Activated T-helper 1 cell treated with anti-CD3 and anti-CD28 coated beads, Interleukin-2, amount 50 U/mL, for 16 hours (primary cell): ENCODE data around the gene MEPE.

Experiments
- DNase-seq, 2 donors: peaks; one replicate each; pipeline ENCODE4 v3.0.0-alpha.2; 2020; ENCODE audit warnings: low read depth in 1 of 2, low spot score in 1 of 2

Gene MEPE

GRCh38 chr4:87839592-87839946, 6.8 kb downstream of the MEPE start:
- DNase-seq: no peak

DNA sequence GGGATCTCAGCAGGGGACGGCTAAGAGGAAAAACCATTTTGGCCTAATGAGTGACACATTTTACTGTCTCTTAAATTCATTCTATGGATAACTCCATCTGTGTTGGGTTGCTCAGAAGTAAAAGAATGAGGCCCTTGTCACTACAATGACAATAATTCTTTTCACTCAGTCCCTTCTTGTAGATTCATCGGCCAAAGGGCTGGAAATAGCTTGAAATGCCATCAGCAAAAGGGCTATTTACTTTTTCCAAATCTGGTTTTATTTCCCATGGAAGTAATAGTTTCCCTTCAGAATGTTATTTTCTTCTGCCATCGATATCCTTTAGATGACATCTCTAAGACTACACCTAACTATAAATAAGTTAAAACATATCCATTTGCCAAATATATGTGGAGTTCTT, 7.4 kb downstream of the MEPE start:
- no peak for DNase-seq

- no peak for DNase-seq
These were observed 11.2 kb downstream of the MEPE start for GRCh38 chr4:87843936-87844335.

GRCh38 chr4:87844452-87844851, 11.7 kb downstream of the MEPE start:
- no peak for DNase-seq

DNA sequence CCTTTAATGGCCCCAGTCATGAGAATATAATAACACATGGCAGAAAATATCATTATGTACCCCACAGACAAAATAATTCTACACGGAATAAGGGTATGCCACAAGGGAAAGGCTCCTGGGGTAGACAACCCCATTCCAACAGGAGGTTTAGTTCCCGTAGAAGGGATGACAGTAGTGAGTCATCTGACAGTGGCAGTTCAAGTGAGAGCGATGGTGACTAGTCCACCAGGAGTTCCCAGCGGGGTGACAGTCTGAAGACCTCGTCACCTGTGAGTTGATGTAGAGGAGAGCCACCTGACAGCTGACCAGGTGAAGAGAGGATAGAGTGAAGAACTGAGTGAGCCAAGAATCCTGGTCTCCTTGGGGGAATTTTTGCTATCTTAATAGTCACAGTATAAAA, 13.5 kb downstream of the MEPE start:
- DNase-seq: no peak

- DNase-seq: peak in 1 of 2 donors; percentile 0
These were observed 16.0 kb downstream of the MEPE start for GRCh38 chr4:87848622-87849351.

GRCh38 chr4:87849612-87850011, 16.8 kb downstream of the MEPE start:
- DNase-seq: no peak

DNA sequence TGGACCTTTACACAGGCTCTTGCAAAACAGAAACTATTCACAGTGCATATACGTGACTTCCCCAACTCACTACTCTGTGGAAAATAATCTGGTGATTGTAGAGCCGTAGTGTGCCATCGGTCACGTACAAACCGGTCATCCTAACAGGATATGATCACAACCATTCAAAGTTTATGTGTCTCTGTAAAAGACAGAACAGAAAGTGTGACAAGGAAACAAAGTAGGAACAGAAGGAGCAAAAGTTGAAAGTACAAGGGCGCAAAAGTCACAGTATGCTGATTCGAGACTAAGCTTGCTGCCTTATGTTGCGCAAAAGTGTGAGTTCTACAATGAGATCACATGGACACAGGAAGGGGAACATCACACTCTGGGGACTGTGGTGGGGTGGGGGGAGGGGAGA, 18.6 kb downstream of the MEPE start:
- DNase-seq: no peak

- DNase-seq: no peak
These were observed 19.2 kb downstream of the MEPE start for GRCh38 chr4:87851953-87852352.

DNA sequence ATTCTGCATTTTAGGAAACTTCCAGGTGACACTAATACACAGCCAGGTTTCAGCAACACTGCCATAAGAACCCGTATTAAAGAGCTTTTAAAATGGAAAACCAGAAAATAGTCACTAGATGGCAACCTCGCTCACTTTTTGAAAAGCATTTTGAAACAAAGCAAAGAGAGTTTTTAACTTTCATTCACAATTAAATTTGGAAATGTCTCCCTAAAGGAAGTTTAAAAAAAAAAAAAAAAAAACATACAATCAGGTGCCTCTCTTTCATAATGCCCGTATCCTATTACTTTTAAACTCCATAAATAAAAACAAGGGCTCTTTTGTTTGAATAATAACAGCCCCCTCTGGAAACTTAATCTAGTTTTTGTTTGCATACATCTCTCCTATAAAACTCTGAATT, 20.3 kb downstream of the MEPE start:
- no peak for DNase-seq

GRCh38 chr4:87853891-87854290, 21.1 kb downstream of the MEPE start:
- no peak for DNase-seq

DNA sequence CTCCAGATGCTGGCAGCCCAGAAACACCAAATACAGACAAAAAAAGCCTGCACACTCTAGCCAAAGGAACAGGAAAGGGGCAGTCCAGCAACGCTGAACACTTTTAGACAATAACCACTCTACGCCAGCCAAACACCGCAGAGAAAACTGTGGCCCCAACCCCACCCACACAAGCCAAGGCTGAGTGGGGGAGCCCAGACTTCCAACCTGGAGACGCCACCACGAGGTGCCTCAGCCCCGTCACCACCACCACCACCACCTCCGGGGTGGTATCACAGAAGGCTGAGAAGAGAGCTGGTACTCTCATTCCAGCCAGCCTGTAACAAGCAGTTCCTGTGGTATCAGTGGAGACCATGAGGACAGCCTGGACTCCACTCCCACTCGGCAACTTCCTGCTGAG, 22.8 kb downstream of the MEPE start:
- no peak for DNase-seq

DNA sequence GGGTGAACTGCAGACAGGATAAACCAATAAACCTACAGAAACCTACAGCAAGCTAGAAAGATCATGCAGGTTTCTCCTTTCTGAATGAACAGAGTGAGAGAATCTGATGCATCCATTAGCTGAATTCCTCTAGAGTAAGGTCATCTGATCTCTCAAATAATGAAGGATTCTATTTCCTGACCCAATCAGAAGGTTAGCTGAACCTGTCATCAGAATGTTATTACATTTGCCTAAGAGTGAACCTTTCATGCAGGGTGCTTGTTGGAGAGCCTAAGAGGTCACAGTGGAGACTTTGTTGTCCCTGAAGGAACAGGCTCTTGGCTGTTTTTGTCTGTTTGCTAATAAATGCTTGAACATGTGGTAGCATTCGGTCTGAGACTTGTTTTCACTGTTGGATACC, 24.0 kb downstream of the MEPE start:
- no peak for DNase-seq

DNA sequence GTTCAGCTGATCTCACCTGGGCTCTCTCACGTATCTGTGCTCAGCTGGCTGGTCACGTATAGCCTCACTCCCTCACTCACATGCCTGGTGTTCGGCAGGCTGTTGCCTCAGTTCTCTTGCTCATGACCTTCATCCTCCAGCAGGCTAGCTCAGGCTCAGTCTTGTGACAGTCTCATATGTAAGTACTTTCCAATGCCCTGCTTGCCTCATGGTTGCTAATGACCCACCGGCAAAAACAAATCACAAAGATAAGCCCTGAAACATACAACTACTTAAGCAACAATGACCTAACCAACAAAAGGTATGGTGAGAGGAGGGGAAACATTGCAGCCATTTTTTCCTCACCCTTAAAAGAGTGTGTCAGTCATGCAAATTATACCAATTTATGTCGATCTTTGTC, 25.0 kb downstream of the MEPE start:
- DNase-seq: no peak

DNA sequence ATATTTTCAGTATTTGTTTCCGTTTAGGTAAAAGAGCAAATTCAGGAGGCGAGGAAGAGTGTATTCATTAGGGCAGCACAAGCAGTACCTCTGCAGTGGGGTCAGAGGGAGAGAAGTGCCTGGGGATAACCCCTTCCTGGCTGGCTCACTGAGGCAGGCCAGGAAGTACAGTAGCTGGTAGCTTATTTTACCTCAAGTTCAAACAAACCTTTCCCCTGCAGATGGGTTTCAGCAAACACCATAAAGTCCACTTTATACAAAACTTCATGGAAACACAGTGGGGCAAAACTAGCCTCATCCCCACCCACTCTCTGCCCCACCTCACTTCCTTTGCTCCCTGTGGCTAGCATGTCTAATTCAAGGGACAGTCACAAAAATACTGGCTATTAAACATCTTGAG, 29.5 kb downstream of the MEPE start:
- DNase-seq: no peak

- DNase-seq: no peak
These were observed 30.7 kb downstream of the MEPE start for GRCh38 chr4:87863486-87863885.

GRCh38 chr4:87864321-87864720, 31.6 kb downstream of the MEPE start:
- DNase-seq: no peak

DNA sequence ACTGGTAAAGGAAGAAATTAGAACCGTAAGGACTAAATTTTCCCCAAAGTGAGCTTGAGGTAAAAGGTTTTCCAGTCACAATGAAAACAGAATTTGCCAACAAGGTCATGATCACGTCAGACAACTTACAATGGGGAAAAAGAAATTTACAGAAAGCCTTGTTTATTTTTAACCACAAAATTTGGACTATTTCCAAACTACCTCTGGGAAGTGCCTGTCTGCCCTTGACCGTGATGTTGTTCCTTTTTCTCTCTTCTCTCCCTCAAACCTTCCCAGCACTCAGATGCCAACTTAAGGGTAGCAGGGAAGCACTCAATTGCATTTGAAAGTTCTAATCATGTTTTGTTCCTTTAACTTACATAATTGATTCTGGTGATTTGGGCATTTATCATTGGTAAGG, 32.5 kb downstream of the MEPE start:
- DNase-seq: no peak

GRCh38 chr4:87865960-87866598, 33.3 kb downstream of the MEPE start:
- DNase-seq: no peak

GRCh38 chr4:87868522-87868921, 35.8 kb downstream of the MEPE start:
- no peak for DNase-seq

DNA sequence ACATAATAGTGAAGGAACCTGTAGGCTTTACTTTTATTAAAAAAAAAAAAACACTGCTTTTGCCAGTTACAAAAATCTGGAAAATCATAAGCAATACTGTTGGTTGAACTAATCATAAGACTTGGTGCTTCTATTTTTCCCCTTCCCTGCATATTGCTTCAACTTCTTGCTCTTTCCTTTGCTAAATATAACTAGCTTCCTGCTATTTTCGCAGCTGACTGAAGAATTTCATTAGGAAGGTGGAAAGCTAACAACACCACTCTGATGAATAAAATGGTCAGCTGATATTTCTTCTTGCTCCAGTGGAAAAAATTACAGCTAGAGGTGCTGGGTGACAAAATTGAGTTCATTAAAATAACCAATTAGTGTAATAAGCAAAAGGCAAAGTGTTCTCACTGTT, 39.3 kb downstream of the MEPE start:
- DNase-seq: no peak

- DNase-seq: no peak
These were observed 42.4 kb downstream of the MEPE start for GRCh38 chr4:87875191-87875590.

GRCh38 chr4:87880106-87880505, 47.3 kb downstream of the MEPE start:
- DNase-seq: no peak
